SJSA1 (cell line): ENCODE data around the gene PRR12. TPM values are rescaled to one million over a fixed set of nuclear protein-coding genes. Genes with fewer than 3 reads are reported as not detected.
A peak's percentile ranks its signal among the peaks of the same experiment; 100 is the strongest.

Experiments used
- DNase-seq, 2 experiments: peaks; one replicate each; pipeline ENCODE4 v3.0.0-alpha.2; 2015 to 2020; ENCODE audit warnings: low spot score in 2 of 2, low read depth in 1 of 2
- H3K27ac ChIP-seq: fragments of 250-450 bp; sonication (Bioruptor Pico); 2 replicates; pipeline ENCODE4 v1.5.1; 2020; ENCODE audit warnings: mild to moderate bottlenecking, moderate library complexity
- H3K27me3 ChIP-seq: fragments of 250-450 bp; sonication (Bioruptor Pico); replicated peaks from 2 replicates; pipeline ENCODE4 v1.5.1; 2020; ENCODE audit warnings: mild to moderate bottlenecking, moderate library complexity
- H3K36me3 ChIP-seq: fragments of 250-450 bp; sonication (Bioruptor Pico); 2 replicates; pipeline ENCODE4 v1.5.1; 2020; ENCODE audit warnings: mild to moderate bottlenecking
- H3K4me1 ChIP-seq: fragments of 250-450 bp; sonication (Bioruptor Pico); replicated peaks from 2 replicates; pipeline ENCODE4 v1.6.1; 2021; ENCODE audit warnings: mild to moderate bottlenecking
- H3K4me3 ChIP-seq: fragments of 250-450 bp; sonication (Bioruptor Pico); 2 replicates; pipeline ENCODE4 v1.5.1; 2020; ENCODE audit warnings: mild to moderate bottlenecking
- H3K9me3 ChIP-seq: fragments of 250-450 bp; sonication (Bioruptor Pico); replicated peaks from 2 replicates; pipeline ENCODE4 v1.5.1; 2020; ENCODE audit warnings: mild to moderate bottlenecking
- total RNA-seq: library from RNA; depleted of rRNA; stranded (reverse); fragments of >200 nt; shearing (Covaris generic); gene quantifications from 2 replicates; pipeline ENCODE4 v1.2.3, GENCODE V29; 2014

The PRR12 gene
- total RNA-seq, 1 experiment from 2014 or later: 2.6 TPM

DNA sequence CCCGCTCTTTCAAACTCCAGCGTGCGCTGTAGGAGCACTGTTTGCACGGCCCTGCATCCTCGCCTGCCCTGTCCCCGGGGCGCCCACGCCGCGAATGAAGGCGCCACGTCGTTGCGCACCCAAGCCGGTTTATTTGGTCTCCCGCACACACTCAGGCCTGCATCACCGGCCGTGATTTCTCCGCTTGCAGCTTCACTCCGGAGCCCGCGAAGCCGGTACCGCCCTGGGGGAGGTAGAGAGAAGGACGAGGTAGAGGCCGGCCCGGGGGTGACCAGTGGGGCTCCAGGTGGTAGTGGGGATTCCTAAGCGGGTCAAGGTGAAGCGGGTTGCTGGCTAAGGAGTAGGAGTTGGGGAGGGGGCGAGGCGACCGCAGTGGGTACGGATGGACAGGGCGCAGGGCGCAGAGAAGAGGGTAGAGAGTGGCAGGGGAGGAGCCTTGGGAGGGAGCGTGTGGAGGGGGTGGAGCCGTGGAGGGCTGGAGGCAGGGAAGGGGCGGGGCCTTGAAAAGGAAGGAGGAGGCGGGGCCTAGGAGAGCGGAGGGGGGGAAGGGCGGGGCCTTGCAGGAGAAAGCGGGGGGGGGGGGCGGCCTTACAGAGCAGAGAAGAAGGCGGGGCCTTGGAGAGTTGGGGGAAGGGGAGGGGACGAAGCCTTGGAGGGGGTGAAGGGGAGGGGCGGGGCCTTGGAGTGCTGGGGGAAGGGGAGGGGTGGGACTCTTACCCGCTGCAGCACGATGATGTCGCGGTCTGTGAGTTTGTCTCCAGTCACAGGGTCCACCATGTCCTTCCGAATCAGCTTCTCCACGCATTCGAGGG, 35.2 kb upstream of the PRR12 start:
- peaks cover 69% of the 10 kb centered on the region for H3K36me3 ChIP-seq
- H3K27me3 ChIP-seq: no peaks in the 10 kb centered on the region
- DNase-seq: no peak
- H3K4me3 ChIP-seq: no peak overlapping the region
- H3K27ac ChIP-seq: no peak overlapping the region
- no peaks in the 10 kb centered on the region for H3K9me3 ChIP-seq
- peaks cover 11% of the 10 kb centered on the region for H3K4me1 ChIP-seq

DNA sequence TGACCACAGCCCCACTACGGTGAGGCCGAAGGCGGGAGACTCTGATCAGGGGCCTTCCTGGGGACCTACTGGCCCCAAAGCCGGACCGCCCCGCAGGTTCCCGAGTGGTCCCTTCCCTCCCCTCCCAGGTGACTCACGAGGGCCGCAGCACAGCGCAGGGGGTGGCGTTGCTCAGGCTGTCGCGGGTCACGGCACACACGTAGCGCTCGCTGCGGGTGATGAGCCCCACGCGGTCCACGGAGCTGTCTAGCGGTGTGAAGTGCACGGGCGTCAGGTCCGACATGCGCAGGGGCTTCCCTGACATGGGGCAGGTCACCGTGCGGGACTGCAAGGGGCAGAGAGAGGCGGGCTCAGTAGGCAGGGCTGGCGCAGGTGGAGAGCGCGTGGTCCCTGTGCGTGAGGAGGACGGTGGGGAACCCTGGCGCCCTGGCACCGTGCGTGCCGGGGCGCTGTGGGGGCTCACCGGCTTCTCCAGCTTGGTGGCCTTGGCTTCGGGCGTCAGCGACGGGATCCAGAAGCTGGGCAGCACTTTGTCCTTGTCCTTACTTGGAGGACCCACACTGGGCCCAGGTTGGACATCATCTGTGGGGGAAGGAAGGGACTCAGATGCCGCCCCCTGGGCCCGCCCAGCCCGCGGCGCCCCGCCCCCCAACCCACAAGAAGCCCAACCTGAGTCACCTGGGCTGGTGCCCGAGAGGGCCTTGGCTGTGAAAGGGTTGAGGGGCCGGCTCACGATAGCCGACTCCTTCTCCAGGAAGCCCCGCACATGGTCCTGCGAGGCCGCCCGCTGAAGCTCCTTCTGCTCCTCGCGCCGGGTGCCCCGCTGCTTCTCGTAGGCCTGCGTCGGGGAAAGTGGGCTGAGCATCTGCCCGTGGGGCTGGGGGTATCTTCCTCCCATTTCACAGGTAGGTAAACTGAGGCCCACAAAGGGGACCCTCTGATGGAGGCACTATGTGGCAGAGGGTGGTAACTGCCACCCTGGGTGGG, 34.3 kb upstream of the PRR12 start:
- peaks cover 75% of the 10 kb centered on the region for H3K36me3 ChIP-seq
- DNase-seq: no peak

DNA sequence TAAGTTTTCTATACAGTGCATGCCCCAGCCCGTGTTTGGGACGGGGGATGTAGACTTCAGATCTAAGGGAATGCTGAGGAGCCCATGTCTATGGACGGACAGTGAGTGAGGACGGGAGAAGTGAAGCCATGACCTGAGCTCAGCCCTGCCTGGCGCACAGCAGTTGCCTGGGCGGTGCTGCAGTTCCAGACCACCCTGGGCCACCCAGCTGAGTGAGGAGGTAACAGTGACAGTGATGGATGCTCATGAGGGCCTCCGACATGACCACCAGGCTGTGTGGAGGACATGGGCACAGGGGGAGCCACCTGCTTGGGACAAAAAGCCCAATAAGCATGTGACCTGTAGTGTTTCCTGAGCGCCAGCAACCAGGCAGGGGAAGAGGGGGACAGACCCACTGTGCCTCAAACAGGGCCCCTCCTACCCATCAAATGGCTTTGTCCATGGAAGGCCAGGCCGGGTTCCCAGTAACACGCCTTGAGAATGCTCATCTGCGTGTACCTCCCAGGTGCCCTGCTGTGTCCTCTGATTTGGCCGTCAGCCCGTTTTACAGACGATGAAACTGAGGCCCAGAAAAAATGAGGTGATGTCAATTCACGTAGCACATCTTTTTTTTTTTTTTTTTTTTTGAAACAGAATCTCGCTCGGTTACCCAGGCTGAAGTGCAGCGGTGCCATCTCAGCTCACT, 33.2 kb upstream of the PRR12 start:
- Histone ChIP-seq H3K27me3 (no peaks in the 10 kb centered on the region), H3K9me3 (no peaks in the 10 kb centered on the region), H3K4me3 (no peak overlapping the region), H3K27ac (no peak overlapping the region), H3K4me1 (peaks cover 11% of the 10 kb centered on the region), H3K36me3 (peaks cover 72% of the 10 kb centered on the region)
- no peak for DNase-seq

More for the DNA sequence above, 34.3 kb upstream of the PRR12 start:
- no peaks in the 10 kb centered on the region for H3K9me3 ChIP-seq
- H3K4me3 ChIP-seq: no peak overlapping the region
- H3K27me3 ChIP-seq: no peaks in the 10 kb centered on the region
- no peak overlapping the region for H3K27ac ChIP-seq
- H3K4me1 ChIP-seq: peaks cover 11% of the 10 kb centered on the region

DNA sequence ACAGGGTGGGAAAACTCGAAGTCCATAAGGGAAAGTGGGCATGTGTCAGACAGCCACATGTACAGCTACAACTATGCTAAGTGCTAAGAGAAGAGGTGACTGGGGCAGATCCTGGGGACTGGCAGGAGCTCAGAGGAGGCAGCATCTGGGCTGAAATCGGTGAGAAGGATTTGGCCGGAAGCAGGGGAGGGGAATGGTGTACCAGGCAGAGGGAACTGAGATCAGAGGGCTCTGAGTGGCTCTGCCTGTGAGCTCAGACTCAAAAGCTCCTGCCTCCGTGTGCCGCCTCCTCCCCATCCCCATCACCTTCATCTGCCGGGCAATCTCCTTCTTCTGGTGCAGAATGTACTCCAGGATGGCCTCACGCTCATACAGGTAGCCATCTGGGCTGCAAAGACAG, 32.4 kb upstream of the PRR12 start:
- Histone ChIP-seq H3K9me3 (no peaks in the 10 kb centered on the region), H3K27ac (no peak overlapping the region), H3K4me3 (no peak overlapping the region), H3K4me1 (peaks cover 10% of the 10 kb centered on the region), H3K27me3 (no peaks in the 10 kb centered on the region), H3K36me3 (peaks cover 69% of the 10 kb centered on the region)
- no peak for DNase-seq

DNA sequence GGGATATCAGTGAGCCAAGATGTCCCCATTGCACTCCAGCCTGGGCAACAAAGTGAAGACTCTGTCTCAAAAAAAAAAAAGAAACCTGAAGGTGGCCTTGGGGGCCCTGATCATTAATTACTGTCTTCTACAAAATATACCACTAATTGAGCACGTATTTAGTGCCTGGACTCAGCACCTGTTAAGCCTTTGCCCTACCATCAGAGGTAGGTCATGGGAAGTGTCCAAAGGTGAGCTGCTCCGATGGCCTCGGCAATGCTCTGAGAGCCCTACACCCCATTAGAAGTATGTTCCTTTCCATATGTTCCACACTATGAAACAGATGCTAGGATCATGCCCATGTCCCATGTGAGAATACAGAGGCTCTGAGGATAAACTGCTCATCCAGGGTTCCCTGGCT, 31.5 kb upstream of the PRR12 start:
- Histone ChIP-seq H3K36me3 (peaks cover 69% of the 10 kb centered on the region), H3K4me1 (peaks cover 1% of the 10 kb centered on the region), H3K4me3 (no peak overlapping the region), H3K9me3 (no peaks in the 10 kb centered on the region), H3K27me3 (no peaks in the 10 kb centered on the region), H3K27ac (no peak overlapping the region)
- no peak for DNase-seq

DNA sequence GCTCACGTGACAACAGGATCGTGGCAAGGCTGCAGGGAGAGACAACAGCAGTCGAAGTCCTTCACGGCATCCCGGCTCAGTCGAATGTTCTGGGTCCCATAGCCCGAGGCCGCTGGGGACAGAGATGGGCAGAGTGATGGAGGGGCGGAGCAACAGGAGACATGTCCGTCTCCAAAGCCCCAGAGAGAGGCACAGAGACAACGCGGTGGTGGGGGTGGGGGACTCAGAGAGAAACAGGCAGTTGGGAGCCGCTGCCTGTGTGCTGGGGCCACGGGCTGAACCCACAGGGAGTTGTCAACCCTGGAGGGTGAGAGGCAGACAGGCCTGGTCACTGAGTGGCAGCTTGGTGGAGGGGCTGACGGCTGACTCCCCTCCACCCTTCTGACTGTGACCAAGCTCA, 31.1 kb upstream of the PRR12 start:
- Histone ChIP-seq H3K27me3 (no peaks in the 10 kb centered on the region), H3K27ac (no peak overlapping the region), H3K9me3 (no peaks in the 10 kb centered on the region), H3K36me3 (peaks cover 69% of the 10 kb centered on the region), H3K4me3 (no peak overlapping the region), H3K4me1 (no peaks in the 10 kb centered on the region)
- DNase-seq: no peak

DNA sequence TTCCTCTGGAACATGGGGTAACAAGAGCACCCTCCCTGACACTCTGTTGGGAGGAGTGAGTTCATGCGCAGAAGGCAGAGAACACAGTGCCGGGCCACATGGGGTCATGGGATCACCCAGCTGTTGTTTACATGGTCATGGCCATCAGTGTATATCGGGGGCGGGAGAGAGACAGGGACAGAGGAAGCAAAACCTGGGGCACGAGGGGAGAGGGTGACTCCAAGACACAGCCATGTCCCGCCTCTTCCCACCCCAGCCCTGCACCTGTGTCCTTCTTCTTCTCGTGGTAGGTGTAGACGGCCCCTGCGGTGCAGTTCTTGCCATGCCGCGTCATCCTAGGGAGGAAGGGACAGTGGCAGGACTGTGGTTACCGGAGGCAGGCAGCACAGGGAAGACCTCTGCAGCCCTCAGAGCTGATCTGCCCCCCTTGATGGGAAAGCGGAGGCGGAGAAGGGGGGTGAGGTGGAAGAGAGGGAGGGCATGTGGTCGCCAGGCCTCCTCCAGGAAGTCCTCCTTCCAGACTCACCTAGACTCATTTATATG, 30.6 kb upstream of the PRR12 start:
- H3K9me3 ChIP-seq: no peaks in the 10 kb centered on the region
- no peak for DNase-seq
- H3K27me3 ChIP-seq: no peaks in the 10 kb centered on the region
- H3K4me3 ChIP-seq: no peak overlapping the region
- H3K36me3 ChIP-seq: peaks cover 64% of the 10 kb centered on the region
- no peak overlapping the region for H3K27ac ChIP-seq
- H3K4me1 ChIP-seq: no peaks in the 10 kb centered on the region

DNA sequence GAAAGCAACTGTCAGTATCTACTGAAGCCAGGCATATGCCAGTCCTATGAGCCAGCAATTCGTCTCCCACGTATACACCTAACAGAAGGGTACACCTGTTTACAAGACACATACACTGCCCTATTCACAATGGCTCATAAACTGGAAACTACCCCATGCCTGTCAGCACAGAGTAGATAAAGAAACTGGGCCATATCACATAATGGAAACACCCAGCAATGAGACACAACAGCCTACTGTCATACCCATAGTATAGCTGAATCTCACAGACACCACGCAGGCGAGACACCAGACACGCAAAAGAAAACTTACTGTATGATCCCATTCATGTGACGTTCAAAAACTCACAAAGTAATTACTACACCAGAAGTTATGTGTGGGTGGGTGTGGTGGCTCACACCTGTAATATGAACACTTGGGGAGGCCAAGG, 26.4 kb upstream of the PRR12 start:
- Histone ChIP-seq H3K27me3 (no peaks in the 10 kb centered on the region), H3K36me3 (peaks cover 38% of the 10 kb centered on the region), H3K27ac (no peak overlapping the region), H3K4me1 (peaks cover 9% of the 10 kb centered on the region), H3K9me3 (no peaks in the 10 kb centered on the region), H3K4me3 (no peak overlapping the region)
- DNase-seq: no peak

DNA sequence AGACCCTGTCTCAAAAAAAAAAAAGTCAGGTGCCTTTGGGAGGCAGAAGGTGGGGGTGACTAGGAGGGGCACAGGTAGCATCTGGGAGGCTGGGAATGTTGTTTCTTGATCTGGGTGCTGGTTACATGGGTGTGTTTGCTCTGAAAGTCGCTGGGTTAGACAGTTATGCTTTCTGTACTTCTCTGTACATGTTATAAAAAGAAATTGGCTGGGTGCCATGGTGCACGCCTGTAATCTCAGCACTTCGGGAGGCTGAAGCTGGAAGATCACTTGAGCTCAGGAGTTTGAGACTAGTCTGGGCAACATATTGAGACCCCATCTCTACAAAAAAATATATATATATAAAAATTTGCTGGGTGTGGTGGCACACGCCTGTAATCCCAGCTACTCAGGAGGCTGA, 25.7 kb upstream of the PRR12 start:
- Histone ChIP-seq H3K4me1 (peaks cover 9% of the 10 kb centered on the region), H3K4me3 (no peak overlapping the region), H3K36me3 (peaks cover 32% of the 10 kb centered on the region), H3K27me3 (no peaks in the 10 kb centered on the region), H3K27ac (no peak overlapping the region), H3K9me3 (no peaks in the 10 kb centered on the region)
- DNase-seq: no peak

DNA sequence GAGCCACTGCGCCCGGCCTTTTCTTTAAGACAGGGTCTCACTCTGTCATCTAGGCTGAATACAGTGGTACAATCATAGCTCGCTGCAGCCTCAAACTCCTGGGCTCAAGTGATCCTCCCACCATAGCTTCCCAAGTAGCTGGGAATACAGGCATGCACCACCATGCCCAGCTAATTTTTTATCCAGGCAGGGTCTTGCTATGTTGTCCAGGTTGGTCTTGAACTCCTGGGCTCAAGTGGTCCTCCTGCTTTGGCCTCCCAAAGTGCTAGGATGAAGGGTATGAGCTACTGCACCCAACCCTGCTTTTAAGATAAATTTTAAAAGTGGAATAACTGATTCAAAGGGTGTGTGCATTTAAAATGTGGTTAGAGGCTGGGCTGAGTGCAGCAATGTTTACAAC, 24.7 kb upstream of the PRR12 start:
- H3K9me3 ChIP-seq: no peaks in the 10 kb centered on the region
- H3K27me3 ChIP-seq: no peaks in the 10 kb centered on the region
- peaks cover 9% of the 10 kb centered on the region for H3K4me1 ChIP-seq
- H3K27ac ChIP-seq: no peak overlapping the region
- H3K36me3 ChIP-seq: peaks cover 24% of the 10 kb centered on the region
- no peak for DNase-seq
- no peak overlapping the region for H3K4me3 ChIP-seq

DNA sequence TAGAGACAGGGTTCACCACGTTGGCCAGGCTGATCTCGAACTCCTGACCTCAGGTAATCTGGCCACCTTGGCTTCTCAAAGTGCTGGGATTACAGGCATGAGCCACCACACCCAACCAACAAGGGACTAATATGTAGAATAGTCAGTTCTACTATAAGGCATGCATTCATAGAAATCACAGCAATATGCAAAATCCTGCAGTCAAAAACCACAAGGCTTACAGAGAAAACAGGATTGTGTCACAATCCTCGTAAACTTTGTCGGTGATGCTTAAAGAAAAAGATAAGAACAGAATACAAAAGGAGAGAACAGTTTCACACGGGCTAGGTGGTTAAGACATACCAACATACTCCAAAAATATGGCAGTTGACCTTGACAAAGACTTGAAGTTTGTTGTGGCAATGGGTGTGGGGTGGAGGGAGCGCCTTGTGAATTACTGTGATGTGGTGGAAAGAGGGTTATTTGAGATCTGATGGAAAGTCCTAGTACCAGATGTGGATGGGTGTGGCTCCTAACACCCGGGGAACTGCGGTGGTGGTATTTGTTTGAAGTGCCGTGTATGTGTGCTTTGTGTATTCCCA, 23.0 kb upstream of the PRR12 start:
- Histone ChIP-seq H3K4me1 (peaks cover 9% of the 10 kb centered on the region), H3K27me3 (no peaks in the 10 kb centered on the region), H3K36me3 (peaks cover 21% of the 10 kb centered on the region), H3K9me3 (no peaks in the 10 kb centered on the region), H3K4me3 (no peak overlapping the region), H3K27ac (0 out of 2 replicates have a peak overlapping the region, but pooled peaks have one; percentile 13)
- DNase-seq: peak in 1 of 2 experiments; percentile 25

DNA sequence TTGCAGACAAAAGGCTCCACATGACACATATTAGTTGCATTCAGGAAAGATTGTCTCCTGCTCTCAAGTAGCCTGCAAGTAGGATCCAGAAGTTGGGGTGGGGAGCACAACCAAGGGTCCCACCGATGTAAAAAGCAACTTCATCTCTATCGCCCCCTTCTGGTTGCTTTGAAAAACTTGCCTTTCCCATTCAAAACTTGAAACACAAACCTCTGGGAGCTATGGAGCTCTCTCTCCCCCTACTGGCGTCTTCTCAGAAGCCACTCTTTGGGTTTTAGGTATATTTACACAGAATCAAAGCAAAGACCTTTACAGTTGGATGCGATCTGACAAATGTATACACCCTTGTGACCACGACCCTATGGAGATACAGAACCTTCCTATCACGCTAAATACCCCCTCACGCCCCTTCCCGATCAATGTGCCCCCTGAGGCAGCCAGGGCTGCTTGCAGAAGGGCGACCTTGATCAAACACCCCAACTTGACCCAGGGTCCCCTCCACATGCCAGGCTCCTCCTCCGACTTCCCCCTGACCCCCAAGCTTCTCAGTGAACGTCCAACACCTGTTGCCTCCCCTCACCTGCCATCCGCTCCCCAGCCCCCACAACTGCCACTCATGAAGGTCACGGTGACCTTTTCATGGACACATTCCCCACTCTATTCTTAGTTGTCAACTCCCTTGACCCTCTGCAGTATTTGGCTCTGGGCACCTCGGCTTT, 20.7 kb upstream of the PRR12 start:
- Histone ChIP-seq H3K36me3 (peaks cover 32% of the 10 kb centered on the region), H3K4me3 (no peak overlapping the region)
- DNase-seq: peak; percentile 66 to 67

More for the DNA sequence above, 20.7 kb upstream of the PRR12 start:
- Histone ChIP-seq H3K9me3 (no peaks in the 10 kb centered on the region), H3K4me1 (peaks cover 9% of the 10 kb centered on the region), H3K27me3 (no peaks in the 10 kb centered on the region), H3K27ac (no peak overlapping the region)
